ENCODE data around the gene EFCAB12.

DNA sequence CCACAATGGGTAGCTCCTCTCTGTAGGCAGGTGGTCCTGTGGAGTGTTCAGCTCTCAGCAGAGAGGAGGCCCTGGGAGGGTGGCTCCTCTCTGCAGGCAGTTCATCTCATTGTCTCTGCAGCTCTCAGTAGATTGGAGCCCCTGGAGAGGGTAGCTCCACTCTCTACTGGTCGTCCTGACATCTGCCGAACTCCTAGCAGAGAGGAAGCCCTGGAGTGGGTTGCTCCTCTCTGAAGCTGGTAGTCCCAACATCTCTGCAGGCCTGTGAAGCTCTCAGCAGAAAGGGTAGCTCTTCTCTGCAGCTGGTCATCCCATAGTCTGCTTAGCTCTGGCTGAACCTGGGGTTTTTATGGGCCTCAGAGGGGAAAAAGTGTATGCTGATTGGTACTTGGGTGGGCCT lies 50.8 kb downstream of the EFCAB12 start:
- TF ChIP-seq POLR2A (IDR thresholded peaks at IDR 0.05; ENCODE audit: low read length) (no peak), MYC (IDR thresholded peaks at IDR 0.05; ENCODE audit: borderline replicate concordance, low read length) (no peak), RFX5 (IDR thresholded peaks at IDR 0.05) (no peak), RNF2 (IDR thresholded peaks at IDR 0.05; ENCODE audit: borderline replicate concordance, low read depth) (no peak), MAZ (IDR thresholded peaks at IDR 0.05; ENCODE audit: borderline replicate concordance, low read depth, low read length) (no peak), SMC3 (IDR thresholded peaks at IDR 0.05) (no peak), HEYL (CRISPR knock-in tag; IDR thresholded peaks at IDR 0.05) (no peak), EHMT2 (IDR thresholded peaks at IDR 0.05; ENCODE audit: low read depth) (no peak), MAFK (IDR thresholded peaks at IDR 0.05; ENCODE audit: partially characterized antibody) (no peak), CBX8 (IDR thresholded peaks at IDR 0.05) (no peak), SREBF2 (IDR thresholded peaks at IDR 0.05) (no peak), NFE2L2 (conservative IDR thresholded peaks at IDR 0.05; ENCODE audit: low read length) (no peak)
- TF ChIP-seq, protein P1, sequence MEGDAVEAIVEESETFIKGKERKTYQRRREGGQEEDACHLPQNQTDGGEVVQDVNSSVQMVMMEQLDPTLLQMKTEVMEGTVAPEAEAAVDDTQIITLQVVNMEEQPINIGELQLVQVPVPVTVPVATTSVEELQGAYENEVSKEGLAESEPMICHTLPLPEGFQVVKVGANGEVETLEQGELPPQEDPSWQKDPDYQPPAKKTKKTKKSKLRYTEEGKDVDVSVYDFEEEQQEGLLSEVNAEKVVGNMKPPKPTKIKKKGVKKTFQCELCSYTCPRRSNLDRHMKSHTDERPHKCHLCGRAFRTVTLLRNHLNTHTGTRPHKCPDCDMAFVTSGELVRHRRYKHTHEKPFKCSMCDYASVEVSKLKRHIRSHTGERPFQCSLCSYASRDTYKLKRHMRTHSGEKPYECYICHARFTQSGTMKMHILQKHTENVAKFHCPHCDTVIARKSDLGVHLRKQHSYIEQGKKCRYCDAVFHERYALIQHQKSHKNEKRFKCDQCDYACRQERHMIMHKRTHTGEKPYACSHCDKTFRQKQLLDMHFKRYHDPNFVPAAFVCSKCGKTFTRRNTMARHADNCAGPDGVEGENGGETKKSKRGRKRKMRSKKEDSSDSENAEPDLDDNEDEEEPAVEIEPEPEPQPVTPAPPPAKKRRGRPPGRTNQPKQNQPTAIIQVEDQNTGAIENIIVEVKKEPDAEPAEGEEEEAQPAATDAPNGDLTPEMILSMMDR (IDR thresholded peaks at IDR 0.05), result no peak
- TF ChIP-seq, protein P2, sequence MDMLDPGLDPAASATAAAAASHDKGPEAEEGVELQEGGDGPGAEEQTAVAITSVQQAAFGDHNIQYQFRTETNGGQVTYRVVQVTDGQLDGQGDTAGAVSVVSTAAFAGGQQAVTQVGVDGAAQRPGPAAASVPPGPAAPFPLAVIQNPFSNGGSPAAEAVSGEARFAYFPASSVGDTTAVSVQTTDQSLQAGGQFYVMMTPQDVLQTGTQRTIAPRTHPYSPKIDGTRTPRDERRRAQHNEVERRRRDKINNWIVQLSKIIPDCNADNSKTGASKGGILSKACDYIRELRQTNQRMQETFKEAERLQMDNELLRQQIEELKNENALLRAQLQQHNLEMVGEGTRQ (IDR thresholded peaks at IDR 0.05), result no peak

Measured in A549 (cell line).